ENCODE results near the gene ANK2. TPM values are rescaled to one million over a fixed set of nuclear protein-coding genes. Genes with fewer than 3 reads are reported as not detected.

ANK2 gene
- total RNA-seq, 2 experiments from 2014 or later, result 0.36 TPM; not detected in 1

DNA sequence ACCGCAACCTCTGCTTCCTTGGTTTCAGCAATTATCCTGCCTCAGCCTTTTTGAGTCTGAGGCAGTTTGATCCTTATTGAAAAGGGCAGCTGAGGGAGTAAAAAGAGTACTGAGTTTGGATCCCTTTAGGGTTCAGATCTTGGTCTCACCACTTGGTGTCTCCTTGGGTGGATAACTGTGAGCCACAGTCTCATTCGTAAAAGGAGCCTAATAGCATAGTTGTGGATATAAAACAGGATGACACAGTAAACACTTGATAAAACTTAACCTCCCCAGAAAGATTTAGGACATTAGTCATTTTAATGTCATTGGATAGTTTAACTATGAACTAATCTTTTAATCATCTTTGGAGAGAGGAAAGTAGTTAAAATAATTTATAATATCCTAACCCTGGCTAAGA is 173.0 kb downstream of the ANK2 start:
- Mint-ChIP-seq H3K27me3 (no peaks in the 10 kb centered on the region), H3K36me3 (ENCODE audit: low read depth) (no peaks in the 10 kb centered on the region), H3K4me1 (ENCODE audit: low read depth) (no peaks in the 10 kb centered on the region), H3K9me3 (no peaks in the 10 kb centered on the region), H3K4me3 (no peak overlapping the region), H3K27ac (no peak overlapping the region)
- no peak for DNase-seq
- Histone ChIP-seq H3K27ac (ENCODE audit: low read depth in 1 of 2, low read length in 2 of 2) (no peak overlapping the region), H3K27me3 (ENCODE audit: control insufficient read depth in 1 of 2, insufficient read depth in 2 of 2, low read length in 2 of 2) (no peaks in the 10 kb centered on the region), H3K4me1 (ENCODE audit: insufficient read depth, low read length) (no peaks in the 10 kb centered on the region), H3K36me3 (ENCODE audit: insufficient read depth, low read length) (no peaks in the 10 kb centered on the region), H3K9me3 (ENCODE audit: control insufficient read depth in 1 of 2, insufficient read depth in 1 of 2, low read length in 2 of 2) (no peaks in the 10 kb centered on the region), H3K4me3 (ENCODE audit: low read length) (no peak overlapping the region)
- ATAC-seq (ENCODE audit: poor library complexity), result no peak
- TF ChIP-seq, protein P1, sequence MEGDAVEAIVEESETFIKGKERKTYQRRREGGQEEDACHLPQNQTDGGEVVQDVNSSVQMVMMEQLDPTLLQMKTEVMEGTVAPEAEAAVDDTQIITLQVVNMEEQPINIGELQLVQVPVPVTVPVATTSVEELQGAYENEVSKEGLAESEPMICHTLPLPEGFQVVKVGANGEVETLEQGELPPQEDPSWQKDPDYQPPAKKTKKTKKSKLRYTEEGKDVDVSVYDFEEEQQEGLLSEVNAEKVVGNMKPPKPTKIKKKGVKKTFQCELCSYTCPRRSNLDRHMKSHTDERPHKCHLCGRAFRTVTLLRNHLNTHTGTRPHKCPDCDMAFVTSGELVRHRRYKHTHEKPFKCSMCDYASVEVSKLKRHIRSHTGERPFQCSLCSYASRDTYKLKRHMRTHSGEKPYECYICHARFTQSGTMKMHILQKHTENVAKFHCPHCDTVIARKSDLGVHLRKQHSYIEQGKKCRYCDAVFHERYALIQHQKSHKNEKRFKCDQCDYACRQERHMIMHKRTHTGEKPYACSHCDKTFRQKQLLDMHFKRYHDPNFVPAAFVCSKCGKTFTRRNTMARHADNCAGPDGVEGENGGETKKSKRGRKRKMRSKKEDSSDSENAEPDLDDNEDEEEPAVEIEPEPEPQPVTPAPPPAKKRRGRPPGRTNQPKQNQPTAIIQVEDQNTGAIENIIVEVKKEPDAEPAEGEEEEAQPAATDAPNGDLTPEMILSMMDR (IDR thresholded peaks at IDR 0.05), result no peak
- ChIA-PET CTCF (no interaction called here), POLR2A (no interaction called here)
- intact Hi-C loops (cut with DNase I, micrococcal nuclease), result no loop called here

DNA sequence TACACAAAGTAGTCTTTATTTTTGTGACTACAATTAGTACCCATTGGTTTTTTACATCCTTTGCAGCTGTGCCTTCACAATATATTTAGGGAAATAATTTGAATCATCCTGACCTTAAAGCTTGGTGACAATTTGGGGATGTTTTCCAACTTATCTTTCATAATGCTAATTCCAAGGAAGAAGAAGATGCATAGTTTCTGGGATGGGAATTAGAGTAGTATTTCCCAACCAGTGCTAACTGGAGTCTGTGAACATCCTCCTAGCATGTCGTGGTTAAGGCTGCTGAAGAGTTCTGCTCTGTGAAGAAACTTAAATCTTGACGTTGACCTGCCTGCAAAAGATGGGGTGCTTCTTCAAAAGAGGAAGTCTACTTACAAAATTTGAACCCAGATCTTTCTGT is 173.5 kb downstream of the ANK2 start:
- no peaks in the 10 kb centered on the region for H3K4me1 Mint-ChIP-seq (ENCODE audit: low read depth)
- H3K4me3 ChIP-seq (ENCODE audit: low read length), result no peak overlapping the region
- no peak for ATAC-seq (ENCODE audit: poor library complexity)
- intact Hi-C loops (cut with DNase I, micrococcal nuclease), result no loop called here
- H3K36me3 Mint-ChIP-seq (ENCODE audit: low read depth), result no peaks in the 10 kb centered on the region
- H3K27me3 Mint-ChIP-seq, result no peaks in the 10 kb centered on the region
- TF ChIP-seq, protein P1 (IDR thresholded peaks at IDR 0.05), result no peak
- H3K27me3 ChIP-seq (ENCODE audit: control insufficient read depth in 1 of 2, insufficient read depth in 2 of 2, low read length in 2 of 2), result no peaks in the 10 kb centered on the region
- H3K36me3 ChIP-seq (ENCODE audit: insufficient read depth, low read length), result no peaks in the 10 kb centered on the region
- DNase-seq, result no peak
- H3K4me1 ChIP-seq (ENCODE audit: insufficient read depth, low read length), result no peaks in the 10 kb centered on the region
- ChIA-PET CTCF (no interaction called here), POLR2A (no interaction called here)
- H3K9me3 ChIP-seq (ENCODE audit: control insufficient read depth in 1 of 2, insufficient read depth in 1 of 2, low read length in 2 of 2), result no peaks in the 10 kb centered on the region
- H3K4me3 Mint-ChIP-seq, result no peak overlapping the region
- H3K27ac ChIP-seq (ENCODE audit: low read depth in 1 of 2, low read length in 2 of 2), result no peak overlapping the region
- no peak overlapping the region for H3K27ac Mint-ChIP-seq
- no peaks in the 10 kb centered on the region for H3K9me3 Mint-ChIP-seq

GRCh38 chr4:113232194-113232593 is 182.7 kb downstream of the ANK2 start:
- H3K27me3 Mint-ChIP-seq, result peaks cover 4% of the 10 kb centered on the region
- ChIA-PET POLR2A (no interaction called here), CTCF (no interaction called here)
- ATAC-seq (ENCODE audit: poor library complexity), result no peak
- no peak overlapping the region for H3K27ac Mint-ChIP-seq
- Histone ChIP-seq H3K9me3 (ENCODE audit: control insufficient read depth in 1 of 2, insufficient read depth in 1 of 2, low read length in 2 of 2) (no peaks in the 10 kb centered on the region), H3K4me3 (ENCODE audit: low read length) (no peak overlapping the region), H3K27ac (ENCODE audit: low read depth in 1 of 2, low read length in 2 of 2) (no peak overlapping the region), H3K27me3 (ENCODE audit: control insufficient read depth in 1 of 2, insufficient read depth in 2 of 2, low read length in 2 of 2) (no peaks in the 10 kb centered on the region), H3K36me3 (ENCODE audit: insufficient read depth, low read length) (no peaks in the 10 kb centered on the region), H3K4me1 (ENCODE audit: insufficient read depth, low read length) (no peaks in the 10 kb centered on the region)
- DNase-seq, result no peak
- intact Hi-C loops (cut with DNase I, micrococcal nuclease), result no loop called here
- no peaks in the 10 kb centered on the region for H3K4me1 Mint-ChIP-seq (ENCODE audit: low read depth)
- no peaks in the 10 kb centered on the region for H3K36me3 Mint-ChIP-seq (ENCODE audit: low read depth)
- H3K4me3 Mint-ChIP-seq, result no peak overlapping the region
- TF ChIP-seq, protein P1 (IDR thresholded peaks at IDR 0.05), result no peak
- H3K9me3 Mint-ChIP-seq, result no peaks in the 10 kb centered on the region

Measured in CD4-positive, alpha-beta T cell (primary cell).